HG02852 (cell line): ENCODE data around the gene C1orf167.

ENCODE experiments used
- ATAC-seq: cut with Tn5 transposase; IDR thresholded peaks from one replicate; pipeline ENCODE4 v1.9.1; 2021; ENCODE audit warnings: mild to moderate bottlenecking, moderate library complexity; ENCODE audit not compliant: unreplicated experiment

C1orf167 gene

DNA sequence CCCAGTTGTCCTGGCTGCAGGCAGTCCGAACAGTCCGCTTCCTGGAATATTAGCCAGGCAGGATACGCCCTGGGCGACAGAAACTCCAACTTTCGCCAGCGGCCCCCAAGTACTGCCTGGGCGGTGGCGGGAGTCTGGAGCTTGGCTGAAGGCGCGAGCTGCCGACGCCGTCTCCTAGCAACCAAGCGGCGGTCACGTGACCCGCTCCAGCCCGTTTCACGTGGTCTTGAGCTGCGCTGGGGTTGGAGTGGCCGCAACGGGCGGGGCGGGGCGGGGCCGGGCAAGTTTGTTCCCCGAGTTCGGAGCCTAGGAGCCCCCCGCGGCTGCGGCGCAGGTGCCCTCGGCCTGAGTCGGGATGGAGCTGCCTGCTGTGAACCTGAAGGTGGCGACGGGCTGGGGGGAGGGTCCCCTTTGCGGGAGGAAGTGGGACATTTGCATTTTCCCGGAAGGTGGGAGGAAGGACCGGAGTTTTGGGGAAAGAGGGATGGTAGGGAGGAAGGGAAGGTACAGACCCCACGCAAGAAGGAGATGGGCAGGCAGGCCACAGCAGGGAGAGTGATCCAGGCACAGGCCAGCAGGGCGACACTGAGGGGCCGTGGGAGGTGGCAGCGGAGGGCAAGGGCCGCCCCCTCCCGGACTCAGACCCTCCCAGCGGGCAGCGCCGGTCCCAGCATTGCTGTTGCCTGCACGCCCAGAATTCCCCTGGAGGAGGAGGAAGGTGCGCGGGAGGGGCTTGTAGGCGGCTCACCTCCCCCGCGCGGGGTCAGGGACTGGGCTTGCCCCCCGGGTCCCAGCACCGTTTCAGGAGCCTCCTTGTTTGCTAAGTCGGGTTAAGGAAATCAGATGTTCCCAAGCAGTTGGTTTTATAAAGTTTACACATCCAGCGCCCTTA, 25.9 kb upstream of the C1orf167 start, which contains the start of gene AGTRAP:
Gene AGTRAP (plus strand): TSS at position 283 of the 892 bp plus-strand sequence. CDS start 73 bp downstream, at position 356.
- ATAC-seq: peak; percentile 66

GRCh38 chr1:11736746-11737639, 25.0 kb upstream of the C1orf167 start:
- no peak for ATAC-seq

- no peak for ATAC-seq
These were observed 23.9 kb upstream of the C1orf167 start for GRCh38 chr1:11738096-11738495.

DNA sequence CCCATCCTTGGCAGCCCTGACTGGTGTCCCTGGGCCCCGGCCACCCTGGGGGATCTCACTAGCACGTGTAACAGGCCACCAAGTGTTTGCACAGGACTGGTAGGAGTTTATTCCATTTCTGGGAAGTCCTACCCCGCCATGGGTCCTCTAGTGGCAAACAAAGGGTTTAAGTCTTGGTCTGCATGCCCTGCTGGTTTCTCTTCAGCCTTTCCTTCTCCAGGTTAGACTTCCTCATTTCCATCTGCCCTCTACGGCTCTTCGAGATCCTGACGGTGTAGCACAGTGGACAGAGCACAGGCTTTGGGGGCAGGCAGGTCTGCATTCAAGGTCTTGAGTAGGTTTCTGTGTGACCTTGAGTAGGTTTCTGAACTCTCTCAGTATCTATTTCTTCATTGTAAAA, 23.2 kb upstream of the C1orf167 start:
- ATAC-seq: no peak

GRCh38 chr1:11740258-11741192, 21.5 kb upstream of the C1orf167 start:
- ATAC-seq: no peak

- ATAC-seq: no peak
These were observed 20.5 kb upstream of the C1orf167 start for GRCh38 chr1:11741482-11741881.

- no peak for ATAC-seq
These were observed 20.0 kb upstream of the C1orf167 start for GRCh38 chr1:11741919-11742558.

- ATAC-seq: no peak
These were observed 17.7 kb upstream of the C1orf167 start for GRCh38 chr1:11744287-11744686.

DNA sequence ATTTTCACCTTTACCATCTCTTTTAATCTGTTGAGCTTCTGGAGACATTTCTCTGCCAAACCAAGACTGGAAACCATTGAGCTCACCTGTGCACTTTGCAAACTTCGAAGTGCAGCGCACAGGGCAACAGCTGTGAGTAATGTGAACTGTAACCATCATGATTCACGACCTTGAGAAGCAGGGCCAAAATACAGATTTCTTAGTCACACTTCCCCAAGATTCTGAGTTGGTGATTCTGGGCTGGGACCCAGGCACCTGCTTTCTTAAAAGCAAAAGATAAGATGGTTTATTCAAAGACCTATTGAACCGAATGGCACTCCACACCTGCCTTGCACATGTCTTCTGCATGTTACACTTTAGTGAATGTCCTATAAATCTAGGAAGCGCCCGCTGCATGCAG, 15.9 kb upstream of the C1orf167 start:
- no peak for ATAC-seq

- ATAC-seq: no peak
These were observed 15.1 kb upstream of the C1orf167 start for GRCh38 chr1:11746795-11747487.

DNA sequence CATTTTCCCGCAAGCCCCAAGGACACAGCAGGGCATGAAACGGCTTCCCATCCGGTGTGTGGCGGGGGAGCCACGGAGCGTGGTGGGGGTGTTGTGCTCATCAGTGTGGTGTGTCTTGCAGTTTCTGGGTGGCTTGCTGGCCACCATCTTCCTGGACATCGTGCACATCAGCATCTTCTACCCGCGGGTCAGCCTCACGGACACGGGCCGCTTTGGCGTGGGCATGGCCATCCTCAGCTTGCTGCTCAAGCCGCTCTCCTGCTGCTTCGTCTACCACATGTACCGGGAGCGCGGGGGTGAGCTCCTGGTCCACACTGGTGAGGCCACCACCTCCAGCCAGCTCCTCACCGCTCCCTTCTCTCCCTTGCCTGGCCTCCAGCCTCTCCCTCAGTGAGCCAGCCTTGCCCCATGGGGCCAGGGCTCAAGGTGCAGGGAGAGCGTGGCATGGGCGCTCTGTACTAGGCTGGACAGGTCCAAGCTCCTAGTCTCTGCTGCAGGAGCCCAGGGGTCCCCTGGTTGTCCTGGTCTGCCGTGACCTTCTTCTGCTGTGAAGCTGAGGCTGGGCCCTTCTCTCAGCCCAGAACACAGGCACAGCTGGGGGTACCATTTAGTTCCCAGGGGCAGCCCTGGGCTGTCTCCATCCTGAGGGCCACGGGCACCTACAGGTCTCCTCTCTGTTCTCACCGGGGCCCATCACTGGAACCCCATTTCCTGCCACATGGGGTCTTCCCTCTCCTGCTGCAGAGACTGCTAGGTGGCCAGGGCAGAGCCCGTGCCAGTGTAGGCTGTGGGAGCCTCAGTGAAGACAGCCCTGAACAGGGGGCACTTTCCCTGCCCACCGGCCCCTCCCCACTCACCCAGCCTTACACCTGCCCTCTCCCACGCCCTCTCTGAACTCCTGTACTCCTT, 13.4 kb upstream of the C1orf167 start:
- ATAC-seq: no peak

DNA sequence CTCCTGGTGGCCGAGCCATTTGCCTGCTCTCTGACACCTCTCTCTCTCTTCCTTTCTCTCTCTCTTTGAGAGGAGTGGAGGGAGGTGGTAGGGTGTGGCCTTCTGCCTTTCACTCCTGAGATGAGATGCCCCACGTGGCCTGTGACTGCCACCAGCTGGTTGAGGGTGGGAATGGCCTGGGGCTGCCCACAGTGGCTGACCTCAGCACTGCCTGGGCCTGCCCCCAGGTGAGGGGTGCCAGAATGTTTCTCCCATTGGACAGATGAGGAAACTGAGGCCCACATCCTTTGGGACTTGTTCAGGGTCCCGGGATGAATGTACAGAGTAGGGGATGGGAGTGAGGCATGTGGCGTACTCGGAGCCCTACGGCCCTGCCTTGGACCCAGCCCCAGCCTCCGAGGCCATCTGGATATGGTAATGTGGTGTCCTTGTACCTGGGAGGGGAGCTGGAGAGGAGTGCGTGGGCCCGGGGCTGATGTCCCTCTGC, 12.7 kb upstream of the C1orf167 start:
- no peak for ATAC-seq

- no peak for ATAC-seq
These were observed 12.0 kb upstream of the C1orf167 start for GRCh38 chr1:11749996-11750395.

GRCh38 chr1:11751087-11751486, 10.9 kb upstream of the C1orf167 start:
- ATAC-seq: no peak

DNA sequence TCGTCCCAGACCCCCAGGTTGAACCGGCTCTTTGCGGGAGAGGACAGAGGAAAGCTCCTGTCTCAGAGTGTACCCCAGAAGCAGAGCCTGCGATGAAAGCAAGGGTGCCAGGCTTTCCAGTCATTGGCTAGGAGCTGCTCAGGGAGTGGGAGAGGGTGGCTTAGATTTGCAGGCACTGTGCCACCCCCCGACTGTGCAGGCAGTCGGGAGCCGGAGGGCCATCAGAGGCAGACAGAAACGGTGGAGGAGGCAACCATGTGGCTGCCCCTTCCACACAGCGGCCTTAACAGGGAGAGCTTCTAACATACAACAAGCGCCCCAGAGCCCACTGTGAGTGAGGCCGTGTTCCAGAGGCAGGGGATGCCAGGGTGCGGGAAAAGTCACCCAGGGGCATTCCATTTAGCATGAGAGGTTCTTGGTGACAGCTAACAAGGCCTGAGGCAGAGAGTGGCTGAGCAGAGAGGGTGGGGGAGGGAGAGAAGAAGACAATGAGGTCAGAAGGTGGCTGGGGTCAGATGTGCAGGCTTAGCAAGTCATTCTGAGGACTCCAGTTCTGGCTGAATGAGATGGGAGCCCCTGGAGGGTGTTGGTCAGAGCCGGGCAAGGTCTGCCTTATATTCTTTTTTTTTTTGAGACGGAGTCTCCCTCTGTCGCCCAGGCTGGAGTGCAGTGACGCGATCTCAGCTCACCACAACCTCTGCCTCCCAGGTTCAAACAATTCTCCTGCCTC, 9.5 kb upstream of the C1orf167 start:
- ATAC-seq: no peak

- no peak for ATAC-seq
These were observed 8.3 kb upstream of the C1orf167 start for GRCh38 chr1:11753555-11754208.

DNA sequence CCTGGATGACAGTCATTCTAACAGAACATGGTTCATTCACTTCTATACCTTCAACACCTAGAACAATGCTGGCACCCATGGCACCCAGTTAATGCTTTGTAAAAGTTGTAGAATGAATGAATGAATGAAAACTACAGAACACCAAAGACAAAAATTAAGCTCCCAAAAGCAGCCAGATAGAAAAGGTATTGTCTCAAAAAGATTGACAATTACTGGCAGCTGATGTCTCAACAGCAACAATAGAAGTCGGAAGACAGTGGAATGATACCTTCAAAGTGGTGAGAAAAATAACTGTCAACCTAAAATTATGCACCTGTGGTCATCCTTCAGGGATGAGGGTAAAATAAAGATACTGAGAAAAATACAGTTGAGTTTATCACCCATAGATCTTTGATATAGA, 4.9 kb upstream of the C1orf167 start:
- ATAC-seq: no peak
